A549 (cell line): ENCODE results near the gene ARL3. TPM values are rescaled to one million over a fixed set of nuclear protein-coding genes. Genes with fewer than 3 reads are reported as not detected.

ENCODE experiments used
- ATAC-seq, 2 experiments: fragments of 200-7000 bp in 1 of 2; fragments of >200 bp in 1 of 2; cut with Nextera tagmentation in 1 of 2; cut with Tn5 transposase in 1 of 2; 3 replicates each; pipeline versions ENCODE4 v1.8.0 to v1.9.1; 2018 to 2020; ENCODE audit warnings: mild to moderate bottlenecking in 1 of 2, moderate library complexity in 1 of 2
- CTCF ChIA-PET: fragments of 300-600 bp; sonication (Branson Sonifier 250); formaldehyde crosslinking; extraction: SDS; loops from one replicate; lab custom pipeline; 2021; ENCODE audit warnings: antibody characterized with exemption, inconsistent platforms; lab: Yijun Ruan, JAX
- POLR2A ChIA-PET: fragments of 350-600 bp; formaldehyde crosslinking; extraction: SDS; loops from one replicate; lab custom pipeline; 2021; ENCODE audit warnings: antibody characterized with exemption, inconsistent platforms; lab: Yijun Ruan, JAX
- DNase-seq, 2 experiments: peaks; one replicate each; pipeline versions ENCODE4 v3.0.0 to v3.0.0-alpha.2; 2011 to 2016; ENCODE audit warnings: low read depth in 1 of 2, low spot score in 1 of 2
- FAIRE-seq: peaks from 2 replicates; lab custom pipeline; 2011; peaks lifted over from hg19 to GRCh38; lab: Jason Lieb, UNC
- H3K27ac ChIP-seq, 2 experiments: fragments of >200 bp; sonication (Bioruptor Twin); formaldehyde crosslinking; 3 replicates each; pipeline ENCODE4 v1.5.1; 2016 to 2017
- H3K4me1 ChIP-seq: fragments of >200 bp; sonication (Bioruptor Twin); formaldehyde crosslinking; 3 replicates; pipeline ENCODE4 v1.6.1; 2016
- H3K4me2 ChIP-seq: fragments of >200 bp; sonication (Bioruptor Twin); formaldehyde crosslinking; 3 replicates; pipeline ENCODE4 v1.6.1; 2016
- H3K4me3 ChIP-seq: fragments of >200 bp; sonication (Bioruptor Twin); formaldehyde crosslinking; 3 replicates; pipeline ENCODE4 v1.5.1; 2016
- H3K9me3 ChIP-seq: fragments of >200 bp; sonication (Bioruptor Twin); formaldehyde crosslinking; 3 replicates; pipeline ENCODE4 v1.6.1; 2016
- BHLHE40 ChIP-seq: IDR thresholded peaks from 2 replicates; pipeline ENCODE4 v1.6.1; 2012; ENCODE audit warnings: low read depth, low read length, inconsistent platforms
- CBX8 ChIP-seq: fragments of 200-600 bp; sonication (generic); IDR thresholded peaks from 2 replicates; pipeline ENCODE4 v1.6.1; 2016
- FOSB ChIP-seq: fragments of 250-450 bp; sonication (Bioruptor Pico); IDR thresholded peaks from 2 replicates; pipeline ENCODE4 v1.5.0; 2020; ENCODE audit warnings: mild to moderate bottlenecking, moderate library complexity
- HDAC2 ChIP-seq: fragments of 200-600 bp; sonication (generic); IDR thresholded peaks from 2 replicates; pipeline ENCODE4 v1.6.1; 2016
- HOXB13 ChIP-seq: fragments of 250-450 bp; sonication (Bioruptor Pico); IDR thresholded peaks from 2 replicates; pipeline ENCODE4 v1.5.0; 2020; ENCODE audit warnings: low read depth, mild to moderate bottlenecking, moderate library complexity
- JUN ChIP-seq, 2 experiments: fragments of >200 bp; sonication (Bioruptor Twin); formaldehyde crosslinking; IDR thresholded peaks; 2 replicates in 1 of 2; 3 replicates in 1 of 2; pipeline ENCODE4 v1.6.1; 2016 to 2017
- KDM1A ChIP-seq: fragments of 200-600 bp; sonication (generic); IDR thresholded peaks from 2 replicates; pipeline ENCODE4 v1.6.1; 2016; ENCODE audit warnings: low read depth, mild to moderate bottlenecking
- MAFK ChIP-seq: fragments of 450-650 bp; IDR thresholded peaks from 2 replicates; pipeline ENCODE4 v1.6.1; 2014; ENCODE audit not compliant: partially characterized antibody
- MYC ChIP-seq: IDR thresholded peaks from 2 replicates; pipeline ENCODE4 v1.6.1; 2012; ENCODE audit warnings: mild to moderate bottlenecking, inconsistent platforms, low read length, improper control_type of control experiment, borderline replicate concordance
- NFE2L2 ChIP-seq: fragments of 150-350 bp; conservative IDR thresholded peaks from 2 replicates; pipeline ENCODE4 v1.6.1; 2014; ENCODE audit warnings: low read length
- NPAS2 ChIP-seq: fragments of 250-450 bp; sonication (Bioruptor Pico); IDR thresholded peaks from 2 replicates; pipeline ENCODE4 v1.8.0; 2022; ENCODE audit warnings: mild to moderate bottlenecking, moderate library complexity, borderline replicate concordance
- NR3C1 ChIP-seq: fragments of >200 bp; sonication (Bioruptor Twin); formaldehyde crosslinking; IDR thresholded peaks from 3 replicates; pipeline ENCODE4 v1.6.1; 2017
- POLR2AphosphoS2 ChIP-seq: conservative IDR thresholded peaks from 2 replicates; pipeline ENCODE4 v1.6.1; 2012; ENCODE audit warnings: low read length, improper control_type of control experiment, inconsistent platforms
- RAD21 ChIP-seq, 2 experiments: fragments of >200 bp in 1 of 2; sonication (Bioruptor Twin) in 1 of 2; formaldehyde crosslinking in 1 of 2; IDR thresholded peaks in 1 of 2; conservative IDR thresholded peaks in 1 of 2; 2 replicates in 1 of 2; 3 replicates in 1 of 2; pipeline ENCODE4 v1.6.1; 2012 to 2018; ENCODE audit warnings: inconsistent platforms in 1 of 2
- RARB ChIP-seq: fragments of 250-450 bp; sonication (Bioruptor Pico); IDR thresholded peaks from 2 replicates; pipeline ENCODE4 v1.8.0; 2021; ENCODE audit warnings: mild to moderate bottlenecking, moderate library complexity
- RCOR1 ChIP-seq: fragments of 150-350 bp; IDR thresholded peaks from 2 replicates; pipeline ENCODE4 v1.6.1; 2014; ENCODE audit warnings: antibody characterized with exemption, low read length, low read depth
- RFX5 ChIP-seq: fragments of 450-650 bp; IDR thresholded peaks from 2 replicates; pipeline ENCODE4 v1.7.1; 2014; ENCODE audit warnings: antibody characterized with exemption, mild to moderate bottlenecking, moderate library complexity
- SMC3 ChIP-seq: fragments of >200 bp; sonication (Bioruptor Twin); formaldehyde crosslinking; IDR thresholded peaks from 3 replicates; pipeline ENCODE4 v1.6.1; 2018; ENCODE audit warnings: inconsistent platforms
- TFCP2L1 ChIP-seq: fragments of 250-450 bp; sonication (Bioruptor Pico); IDR thresholded peaks from 2 replicates; pipeline ENCODE4 v1.5.0; 2021; ENCODE audit warnings: mild to moderate bottlenecking
- TP53 ChIP-seq: fragments of 250-450 bp; sonication (Bioruptor Pico); IDR thresholded peaks from 2 replicates; pipeline ENCODE4 v1.5.0; 2021; ENCODE audit warnings: mild to moderate bottlenecking, moderate library complexity
- ZSCAN20 ChIP-seq: fragments of 250-450 bp; sonication (Bioruptor Pico); IDR thresholded peaks from 2 replicates; pipeline ENCODE4 v1.8.0; 2022; ENCODE audit warnings: mild to moderate bottlenecking, moderate library complexity
- WGBS: methylation state at CpG from one replicate; pipeline ENCODE4 v1.1.6; 2017; ENCODE audit errors: missing lambda C conversion rate; 5-methylcytosine and 5-hydroxymethylcytosine counted together
- polyA plus RNA-seq, 4 experiments: library from polyadenylated mRNA; depleted of rRNA in 3 of 4; stranded (reverse); fragments of >200 nt; fragmentation: RNase III in 1 of 4; extraction: RNeasy Plus Mini Kit Qiagen cat#74134 plus additional on column Dnase treatment in 1 of 4; gene quantifications; 2 replicates in 3 of 4; 3 replicates in 1 of 4; pipeline ENCODE4 v1.2.3, GENCODE V29; 2011 to 2017
- TF ChIP-seq, protein P1 (sequence below): fragments of >200 bp; sonication (Bioruptor Twin); formaldehyde crosslinking; IDR thresholded peaks from 3 replicates; pipeline ENCODE4 v1.6.1; 2016
- TF ChIP-seq, protein P2 (sequence below): fragments of 250-450 bp; sonication (Bioruptor Pico); IDR thresholded peaks from 2 replicates; pipeline ENCODE4 v1.5.0; 2021; ENCODE audit warnings: mild to moderate bottlenecking, moderate library complexity, borderline replicate concordance
- TF ChIP-seq, protein P3 (sequence below): fragments of 250-450 bp; sonication (Bioruptor Pico); IDR thresholded peaks from 2 replicates; pipeline ENCODE4 v1.5.0; 2020; ENCODE audit warnings: low read depth, mild to moderate bottlenecking, moderate library complexity
- TF ChIP-seq, protein P4 (sequence below): fragments of 200-600 bp; sonication (generic); IDR thresholded peaks from 2 replicates; pipeline ENCODE4 v1.6.1; 2016; ENCODE audit warnings: antibody characterized with exemption, mild to moderate bottlenecking, moderate library complexity
- TF ChIP-seq, protein P5 (sequence below): IDR thresholded peaks from 2 replicates; pipeline ENCODE4 v1.6.1; 2012

Gene ARL3
- polyA plus RNA-seq, 2 of the 4 experiments (the other 2 are of a cell fraction), result 20.2 to 21.3 TPM

DNA sequence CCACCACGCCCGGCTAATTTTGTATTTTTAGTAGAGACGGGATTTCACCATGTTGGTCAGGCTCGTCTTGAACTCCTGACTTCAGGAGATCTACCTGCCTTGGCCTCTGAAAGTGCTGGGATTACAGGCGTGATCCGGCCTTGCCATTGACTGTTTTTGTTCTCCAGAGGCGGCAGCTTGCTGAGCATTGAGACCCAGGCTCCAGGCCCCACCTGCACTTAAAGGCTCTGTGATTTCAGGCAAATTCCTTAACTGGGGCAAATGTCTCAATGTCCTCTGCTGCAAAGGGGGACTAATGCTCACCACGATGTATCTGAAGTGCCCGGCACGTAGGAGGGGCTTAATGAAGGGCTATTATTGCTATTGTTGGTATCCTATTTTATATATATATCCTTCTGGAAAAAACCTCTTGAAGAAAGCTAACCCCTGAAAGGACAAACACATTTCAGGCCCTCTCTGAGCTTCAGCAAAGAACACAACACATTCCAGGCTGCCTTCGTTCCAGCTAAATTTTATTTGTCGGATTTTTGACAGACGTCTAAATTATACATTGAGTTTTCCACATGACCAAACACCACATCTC, 40.9 kb downstream of the ARL3 start:
- CTCF ChIA-PET, result interaction anchor here (1.0 to 1.7 kb wide), 2 partner anchors 11 to 38 kb away, joined by 3 to 4 read pairs; no protein-coding TSS in a partner anchor
- H3K4me1 ChIP-seq, result peaks cover 19% of the 10 kb centered on the region
- TF ChIP-seq RFX5, result no peak
- TF ChIP-seq RARB (CRISPR knock-in tag), result no peak
- TF ChIP-seq, protein P1, sequence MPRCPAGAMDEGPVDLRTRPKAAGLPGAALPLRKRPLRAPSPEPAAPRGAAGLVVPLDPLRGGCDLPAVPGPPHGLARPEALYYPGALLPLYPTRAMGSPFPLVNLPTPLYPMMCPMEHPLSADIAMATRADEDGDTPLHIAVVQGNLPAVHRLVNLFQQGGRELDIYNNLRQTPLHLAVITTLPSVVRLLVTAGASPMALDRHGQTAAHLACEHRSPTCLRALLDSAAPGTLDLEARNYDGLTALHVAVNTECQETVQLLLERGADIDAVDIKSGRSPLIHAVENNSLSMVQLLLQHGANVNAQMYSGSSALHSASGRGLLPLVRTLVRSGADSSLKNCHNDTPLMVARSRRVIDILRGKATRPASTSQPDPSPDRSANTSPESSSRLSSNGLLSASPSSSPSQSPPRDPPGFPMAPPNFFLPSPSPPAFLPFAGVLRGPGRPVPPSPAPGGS, result no peak
- TF ChIP-seq RCOR1, result no peak
- TF ChIP-seq JUN (IDR thresholded peaks at IDR 0.05), result no peak
- TF ChIP-seq TFCP2L1, result no peak
- no peak for TF ChIP-seq TP53 (CRISPR knock-in tag)
- TF ChIP-seq SMC3, result no peak
- TF ChIP-seq BHLHE40, result no peak
- no peak for TF ChIP-seq RAD21 (conservative IDR thresholded peaks at IDR 0.05 in 1 of 2, IDR thresholded peaks at IDR 0.05 in 1 of 2)
- TF ChIP-seq HOXB13 (CRISPR knock-in tag), result no peak
- TF ChIP-seq NPAS2 (CRISPR knock-in tag), result no peak
- no peak for TF ChIP-seq POLR2AphosphoS2
- TF ChIP-seq MAFK, result no peak
- TF ChIP-seq, protein P2, sequence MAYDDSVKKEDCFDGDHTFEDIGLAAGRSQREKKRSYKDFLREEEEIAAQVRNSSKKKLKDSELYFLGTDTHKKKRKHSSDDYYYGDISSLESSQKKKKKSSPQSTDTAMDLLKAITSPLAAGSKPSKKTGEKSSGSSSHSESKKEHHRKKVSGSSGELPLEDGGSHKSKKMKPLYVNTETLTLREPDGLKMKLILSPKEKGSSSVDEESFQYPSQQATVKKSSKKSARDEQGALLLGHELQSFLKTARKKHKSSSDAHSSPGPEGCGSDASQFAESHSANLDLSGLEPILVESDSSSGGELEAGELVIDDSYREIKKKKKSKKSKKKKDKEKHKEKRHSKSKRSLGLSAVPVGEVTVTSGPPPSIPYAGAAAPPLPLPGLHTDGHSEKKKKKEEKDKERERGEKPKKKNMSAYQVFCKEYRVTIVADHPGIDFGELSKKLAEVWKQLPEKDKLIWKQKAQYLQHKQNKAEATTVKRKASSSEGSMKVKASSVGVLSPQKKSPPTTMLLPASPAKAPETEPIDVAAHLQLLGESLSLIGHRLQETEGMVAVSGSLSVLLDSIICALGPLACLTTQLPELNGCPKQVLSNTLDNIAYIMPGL, result no peak
- 94% methylated on average over 13 of the region's 13 CpGs for WGBS
- no peak overlapping the region for H3K27ac ChIP-seq
- H3K4me3 ChIP-seq, result no peak overlapping the region
- no peak for FAIRE-seq
- DNase-seq, result no peak
- H3K4me2 ChIP-seq, result no peak overlapping the region
- H3K9me3 ChIP-seq, result no peaks in the 10 kb centered on the region
- no peak for ATAC-seq
- POLR2A ChIA-PET, result interaction anchor here (0.7 kb wide), 1 partner anchor 14 kb away, joined by 3 read pairs; no protein-coding TSS in a partner anchor

DNA sequence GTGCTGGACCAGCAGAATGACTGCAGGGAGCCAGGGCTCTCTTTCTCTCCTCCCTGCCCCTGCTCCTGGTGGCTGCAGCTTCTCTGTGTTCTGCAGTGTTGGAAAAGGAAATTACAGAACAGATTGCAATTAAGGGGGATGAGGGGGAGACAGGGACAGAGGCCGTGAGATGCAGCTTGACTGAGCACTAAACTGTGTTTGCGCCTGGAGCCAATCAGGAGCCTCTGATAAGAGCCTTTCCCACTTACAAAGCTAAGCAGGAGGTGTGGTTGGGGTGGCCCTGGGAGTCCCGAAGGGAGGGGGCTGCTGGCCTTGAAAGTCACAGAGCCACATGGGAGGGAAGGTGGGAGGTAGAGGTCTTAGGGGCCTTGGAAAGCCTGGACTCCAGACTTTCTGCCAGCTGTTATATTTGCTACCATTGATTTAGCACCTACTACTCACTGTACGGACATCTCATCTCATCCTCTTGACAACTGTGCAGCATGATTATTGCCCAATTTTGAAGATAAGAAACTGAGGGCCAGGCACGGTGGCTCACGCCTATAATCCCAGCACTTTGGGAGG, 43.2 kb downstream of the ARL3 start:
- ATAC-seq (no peak), FAIRE-seq (no peak)
- WGBS, result 87% methylated on average over 6 of the region's 6 CpGs

More for the DNA sequence above, 43.2 kb downstream of the ARL3 start:
- H3K9me3 ChIP-seq, result no peaks in the 10 kb centered on the region
- TF ChIP-seq MYC (no peak), HDAC2 (no peak), MAFK (no peak), NR3C1 (no peak), FOSB (no peak), CBX8 (no peak), KDM1A (no peak), ZSCAN20 (no peak), NFE2L2 (no peak), SMC3 (no peak), NPAS2 (CRISPR knock-in tag) (no peak), HOXB13 (CRISPR knock-in tag) (no peak)
- TF ChIP-seq, protein P3, sequence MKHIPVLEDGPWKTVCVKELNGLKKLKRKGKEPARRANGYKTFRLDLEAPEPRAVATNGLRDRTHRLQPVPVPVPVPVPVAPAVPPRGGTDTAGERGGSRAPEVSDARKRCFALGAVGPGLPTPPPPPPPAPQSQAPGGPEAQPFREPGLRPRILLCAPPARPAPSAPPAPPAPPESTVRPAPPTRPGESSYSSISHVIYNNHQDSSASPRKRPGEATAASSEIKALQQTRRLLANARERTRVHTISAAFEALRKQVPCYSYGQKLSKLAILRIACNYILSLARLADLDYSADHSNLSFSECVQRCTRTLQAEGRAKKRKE, result no peak
- TF ChIP-seq, protein P4, sequence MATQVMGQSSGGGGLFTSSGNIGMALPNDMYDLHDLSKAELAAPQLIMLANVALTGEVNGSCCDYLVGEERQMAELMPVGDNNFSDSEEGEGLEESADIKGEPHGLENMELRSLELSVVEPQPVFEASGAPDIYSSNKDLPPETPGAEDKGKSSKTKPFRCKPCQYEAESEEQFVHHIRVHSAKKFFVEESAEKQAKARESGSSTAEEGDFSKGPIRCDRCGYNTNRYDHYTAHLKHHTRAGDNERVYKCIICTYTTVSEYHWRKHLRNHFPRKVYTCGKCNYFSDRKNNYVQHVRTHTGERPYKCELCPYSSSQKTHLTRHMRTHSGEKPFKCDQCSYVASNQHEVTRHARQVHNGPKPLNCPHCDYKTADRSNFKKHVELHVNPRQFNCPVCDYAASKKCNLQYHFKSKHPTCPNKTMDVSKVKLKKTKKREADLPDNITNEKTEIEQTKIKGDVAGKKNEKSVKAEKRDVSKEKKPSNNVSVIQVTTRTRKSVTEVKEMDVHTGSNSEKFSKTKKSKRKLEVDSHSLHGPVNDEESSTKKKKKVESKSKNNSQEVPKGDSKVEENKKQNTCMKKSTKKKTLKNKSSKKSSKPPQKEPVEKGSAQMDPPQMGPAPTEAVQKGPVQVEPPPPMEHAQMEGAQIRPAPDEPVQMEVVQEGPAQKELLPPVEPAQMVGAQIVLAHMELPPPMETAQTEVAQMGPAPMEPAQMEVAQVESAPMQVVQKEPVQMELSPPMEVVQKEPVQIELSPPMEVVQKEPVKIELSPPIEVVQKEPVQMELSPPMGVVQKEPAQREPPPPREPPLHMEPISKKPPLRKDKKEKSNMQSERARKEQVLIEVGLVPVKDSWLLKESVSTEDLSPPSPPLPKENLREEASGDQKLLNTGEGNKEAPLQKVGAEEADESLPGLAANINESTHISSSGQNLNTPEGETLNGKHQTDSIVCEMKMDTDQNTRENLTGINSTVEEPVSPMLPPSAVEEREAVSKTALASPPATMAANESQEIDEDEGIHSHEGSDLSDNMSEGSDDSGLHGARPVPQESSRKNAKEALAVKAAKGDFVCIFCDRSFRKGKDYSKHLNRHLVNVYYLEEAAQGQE, result no peak
- TF ChIP-seq, protein P5, sequence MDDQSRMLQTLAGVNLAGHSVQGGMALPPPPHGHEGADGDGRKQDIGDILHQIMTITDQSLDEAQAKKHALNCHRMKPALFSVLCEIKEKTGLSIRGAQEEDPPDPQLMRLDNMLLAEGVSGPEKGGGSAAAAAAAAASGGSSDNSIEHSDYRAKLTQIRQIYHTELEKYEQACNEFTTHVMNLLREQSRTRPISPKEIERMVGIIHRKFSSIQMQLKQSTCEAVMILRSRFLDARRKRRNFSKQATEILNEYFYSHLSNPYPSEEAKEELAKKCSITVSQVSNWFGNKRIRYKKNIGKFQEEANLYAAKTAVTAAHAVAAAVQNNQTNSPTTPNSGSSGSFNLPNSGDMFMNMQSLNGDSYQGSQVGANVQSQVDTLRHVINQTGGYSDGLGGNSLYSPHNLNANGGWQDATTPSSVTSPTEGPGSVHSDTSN, result no peak
- TF ChIP-seq, protein P1, result no peak
- ChIA-PET POLR2A (no interaction called here), CTCF (interaction anchor here (1.0 to 7.8 kb wide), 9 partner anchors 7 to 51 kb away, joined by 3 to 71 read pairs (median 9); partner anchors contain the start of genes ARL3, SFXN2 and TRIM8)
- H3K27ac ChIP-seq, result no peak overlapping the region; a peak in 1 of 6 replicates
- H3K4me1 ChIP-seq, result peaks cover 30% of the 10 kb centered on the region
- no peak for DNase-seq
- H3K4me3 ChIP-seq, result no peak overlapping the region
- H3K4me2 ChIP-seq, result no peak overlapping the region
